Central memory CD4-positive, alpha-beta T cell (primary cell): ENCODE data around the gene ARMC12.
"Not testable (repeated sequence)": the region's sequence is repeated elsewhere in the genome, so short reads cannot be mapped to it uniquely, and the experiment has no call there.

Source experiments
- DNase-seq: peaks from one replicate; pipeline ENCODE4 v3.0.0; 2022
- total RNA-seq, 3 experiments: gene quantifications; one replicate each; lab custom pipeline; 2026; lab: John Stamatoyannopoulos, UW

Gene ARMC12
- 0.04 to 2.7 (median 1.2) reads per million in 3 experiments for total RNA-seq

- DNase-seq: no peak
These were observed at the start of gene ARMC12 for GRCh38 chr6:35736982-35737412. ARMC12 (plus strand) TSS chr6:35737032; CDS start chr6:35737109, 77 bp downstream.

GRCh38 chr6:35687658-35688604, 48.9 kb upstream of the ARMC12 start:
- DNase-seq: peak; percentile 45

- peak; percentile 84 for DNase-seq
These were observed 48.1 kb upstream of the ARMC12 start, which contains the start of gene FKBP5 for GRCh38 chr6:35688605-35689322. FKBP5 (minus strand) TSS chr6:35688915; CDS start chr6:35642824, 46,091 bp downstream.

- DNase-seq: not testable (repeated sequence)
These were observed 46.8 kb upstream of the ARMC12 start for GRCh38 chr6:35690006-35690405.

GRCh38 chr6:35690484-35690883, 46.3 kb upstream of the ARMC12 start:
- DNase-seq: no peak

- DNase-seq: no peak
These were observed 45.6 kb upstream of the ARMC12 start for GRCh38 chr6:35691027-35691824.

- no peak for DNase-seq
These were observed 42.4 kb upstream of the ARMC12 start for GRCh38 chr6:35694462-35694861.

- not testable (repeated sequence) for DNase-seq
These were observed 38.4 kb upstream of the ARMC12 start for GRCh38 chr6:35698430-35698829.

GRCh38 chr6:35698858-35699257, 38.0 kb upstream of the ARMC12 start:
- no peak for DNase-seq

- DNase-seq: no peak
These were observed 33.3 kb upstream of the ARMC12 start for GRCh38 chr6:35703554-35703953.

GRCh38 chr6:35706468-35706867, 30.4 kb upstream of the ARMC12 start:
- no peak for DNase-seq

GRCh38 chr6:35707714-35708407, 29.0 kb upstream of the ARMC12 start:
- no peak for DNase-seq

GRCh38 chr6:35708585-35708984, 28.2 kb upstream of the ARMC12 start:
- DNase-seq: no peak

- no peak for DNase-seq
These were observed 26.5 kb upstream of the ARMC12 start for GRCh38 chr6:35710241-35710847.

GRCh38 chr6:35711731-35712130, 25.1 kb upstream of the ARMC12 start:
- DNase-seq: no peak

- DNase-seq: no peak
These were observed 23.6 kb upstream of the ARMC12 start for GRCh38 chr6:35713006-35713767.

- no peak for DNase-seq
These were observed 20.0 kb upstream of the ARMC12 start for GRCh38 chr6:35716798-35717197.

- no peak for DNase-seq
These were observed 19.1 kb upstream of the ARMC12 start for GRCh38 chr6:35717449-35718374.

- DNase-seq: no peak
These were observed 18.5 kb upstream of the ARMC12 start for GRCh38 chr6:35718375-35718736.

GRCh38 chr6:35718911-35719381, 17.9 kb upstream of the ARMC12 start:
- DNase-seq: no peak
